Bronchial epithelial cell (primary cell): ENCODE measurements around the gene FAM163A. TPM values are rescaled to one million over a fixed set of nuclear protein-coding genes. Genes with fewer than 3 reads are reported as not detected.
A peak's percentile ranks its signal among the peaks of the same experiment; 100 is the strongest.

ENCODE experiments used
- DNase-seq: peaks from one replicate; pipeline ENCODE4 v3.0.0-alpha.2; 2010; ENCODE audit warnings: low read depth
- FAIRE-seq: peaks from 2 replicates; lab custom pipeline; 2011; peaks lifted over from hg19 to GRCh38; lab: Jason Lieb, UNC
- H3K27me3 ChIP-seq: 2 replicates; pipeline ENCODE4 v1.5.1; 2011; ENCODE audit warnings: low read length; ENCODE audit not compliant: control insufficient read depth, insufficient read depth
- H3K36me3 ChIP-seq: 2 replicates; pipeline ENCODE4 v1.5.1; 2011; ENCODE audit warnings: low read length; ENCODE audit not compliant: control insufficient read depth, insufficient read depth
- H3K4me3 ChIP-seq: 2 replicates; pipeline ENCODE4 v1.5.1; 2011; ENCODE audit warnings: mild to moderate bottlenecking, low read depth, low read length, control low read depth
- total RNA-seq: library from RNA; depleted of rRNA; stranded (reverse); fragments of >200 nt; gene quantifications from 2 replicates; pipeline ENCODE4 v1.2.1, GENCODE V29; 2014
- TF ChIP-seq, protein P1 (sequence below): IDR thresholded peaks from 2 replicates; pipeline ENCODE4 v1.5.1; 2011; ENCODE audit warnings: mild to moderate bottlenecking, moderate library complexity, low read length, control low read depth, inconsistent platforms; ENCODE audit not compliant: insufficient read depth, severe bottlenecking

The FAM163A gene
- total RNA-seq, 1 donor from 2014 or later = not detected

GRCh38 chr1:179753061-179753460 lies 10.0 kb downstream of the FAM163A start:
- FAIRE-seq (no peak), DNase-seq (peak; percentile 5)
- Histone ChIP-seq H3K27me3 (no peaks in the 10 kb centered on the region), H3K4me3 (no peak overlapping the region), H3K36me3 (no peaks in the 10 kb centered on the region)
- TF ChIP-seq, protein P1, sequence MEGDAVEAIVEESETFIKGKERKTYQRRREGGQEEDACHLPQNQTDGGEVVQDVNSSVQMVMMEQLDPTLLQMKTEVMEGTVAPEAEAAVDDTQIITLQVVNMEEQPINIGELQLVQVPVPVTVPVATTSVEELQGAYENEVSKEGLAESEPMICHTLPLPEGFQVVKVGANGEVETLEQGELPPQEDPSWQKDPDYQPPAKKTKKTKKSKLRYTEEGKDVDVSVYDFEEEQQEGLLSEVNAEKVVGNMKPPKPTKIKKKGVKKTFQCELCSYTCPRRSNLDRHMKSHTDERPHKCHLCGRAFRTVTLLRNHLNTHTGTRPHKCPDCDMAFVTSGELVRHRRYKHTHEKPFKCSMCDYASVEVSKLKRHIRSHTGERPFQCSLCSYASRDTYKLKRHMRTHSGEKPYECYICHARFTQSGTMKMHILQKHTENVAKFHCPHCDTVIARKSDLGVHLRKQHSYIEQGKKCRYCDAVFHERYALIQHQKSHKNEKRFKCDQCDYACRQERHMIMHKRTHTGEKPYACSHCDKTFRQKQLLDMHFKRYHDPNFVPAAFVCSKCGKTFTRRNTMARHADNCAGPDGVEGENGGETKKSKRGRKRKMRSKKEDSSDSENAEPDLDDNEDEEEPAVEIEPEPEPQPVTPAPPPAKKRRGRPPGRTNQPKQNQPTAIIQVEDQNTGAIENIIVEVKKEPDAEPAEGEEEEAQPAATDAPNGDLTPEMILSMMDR = no peak

GRCh38 chr1:179754041-179754624 lies 11.0 kb downstream of the FAM163A start:
- TF ChIP-seq, protein P1 = no peak
- Histone ChIP-seq H3K4me3 (no peak overlapping the region), H3K27me3 (no peaks in the 10 kb centered on the region), H3K36me3 (no peaks in the 10 kb centered on the region)
- FAIRE-seq (no peak), DNase-seq (peak; percentile 58)

DNA sequence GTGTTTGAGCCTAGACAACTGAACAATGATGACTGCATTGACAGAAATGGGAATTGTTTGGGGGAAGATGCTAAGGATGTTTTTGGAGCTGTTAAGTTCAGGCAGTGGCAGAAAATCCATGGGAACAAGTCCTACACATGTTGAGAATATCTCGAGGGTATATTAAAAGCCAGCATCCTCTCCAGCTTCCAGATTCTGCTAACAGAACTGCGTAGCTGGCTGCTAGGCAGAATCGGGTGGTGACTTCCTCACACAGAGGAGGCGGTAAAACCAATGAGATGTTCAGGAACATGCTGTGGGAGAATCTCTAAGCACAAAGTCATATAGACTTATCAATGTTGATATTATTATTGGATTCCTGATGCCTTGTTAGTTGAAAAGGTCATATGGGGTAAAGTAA lies 14.8 kb downstream of the FAM163A start:
- Histone ChIP-seq H3K4me3 (no peak overlapping the region), H3K36me3 (no peaks in the 10 kb centered on the region), H3K27me3 (no peaks in the 10 kb centered on the region)
- no peak for FAIRE-seq
- TF ChIP-seq, protein P1 = no peak
- DNase-seq = no peak

- no peak for DNase-seq
- Histone ChIP-seq H3K36me3 (no peaks in the 10 kb centered on the region), H3K4me3 (no peak overlapping the region), H3K27me3 (no peaks in the 10 kb centered on the region)
- no peak for FAIRE-seq
- TF ChIP-seq, protein P1 = no peak
These were observed 17.4 kb downstream of the FAM163A start for GRCh38 chr1:179760521-179760920.

DNA sequence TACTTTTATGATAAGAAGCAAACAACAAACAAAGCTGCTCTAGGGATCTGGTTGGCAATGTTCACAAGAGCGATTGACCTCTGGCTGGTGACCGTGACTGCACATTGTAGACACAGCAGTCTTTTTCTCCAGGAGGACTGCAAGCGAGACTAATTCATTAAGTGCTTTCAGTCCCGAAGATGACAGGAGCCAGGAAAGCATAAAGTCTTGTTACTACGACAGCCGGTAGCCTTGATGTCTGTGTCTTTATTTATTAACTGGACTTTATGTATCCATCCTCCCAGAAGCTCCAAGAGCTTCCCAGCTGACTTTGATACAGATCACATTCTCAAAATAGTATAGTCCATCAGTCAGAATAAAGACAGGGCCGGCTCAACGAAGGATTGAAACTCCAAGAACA lies 18.2 kb downstream of the FAM163A start:
- H3K36me3 ChIP-seq = no peaks in the 10 kb centered on the region
- DNase-seq = no peak
- TF ChIP-seq, protein P1 = no peak
- no peaks in the 10 kb centered on the region for H3K27me3 ChIP-seq
- no peak overlapping the region for H3K4me3 ChIP-seq
- no peak for FAIRE-seq
